ENCODE data around the gene SIMC1. TPM values are rescaled to one million over a fixed set of nuclear protein-coding genes. Genes with fewer than 3 reads are reported as not detected.
"Not testable (repeated sequence)": the region's sequence is repeated elsewhere in the genome, so short reads cannot be mapped to it uniquely, and the experiment has no call there.

SIMC1 gene
- total RNA-seq, 1 experiment from 2014 or later: 12.8 TPM

DNA sequence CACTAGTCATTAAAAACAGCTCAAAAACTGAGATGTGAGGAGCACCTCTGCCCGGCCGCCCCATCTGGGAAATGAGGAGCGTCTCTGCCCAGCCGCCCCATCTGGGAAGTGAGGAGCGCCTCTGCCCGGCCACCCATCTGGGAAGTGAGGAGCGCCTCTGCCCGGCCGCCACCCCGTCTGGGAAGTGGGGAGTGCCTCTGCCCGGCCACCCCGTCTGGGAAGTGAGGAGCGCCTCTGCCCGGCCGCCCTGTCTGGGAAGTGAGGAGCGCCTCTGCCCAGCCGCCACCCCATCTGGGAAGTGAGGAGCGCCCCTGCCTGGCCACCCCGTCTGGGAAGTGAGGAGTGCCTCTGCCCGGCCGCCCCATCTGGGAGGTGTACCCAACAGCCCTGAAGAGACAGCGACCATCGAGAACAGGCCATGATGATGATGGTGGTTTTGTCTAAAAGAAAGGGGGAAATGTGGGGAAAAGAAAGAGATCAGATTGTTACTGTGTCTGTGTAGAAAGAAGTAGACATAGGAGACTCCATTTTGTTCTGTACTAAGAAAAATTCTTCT is 23.7 kb upstream of the SIMC1 start:
- not testable (repeated sequence) for DNase-seq (ENCODE audit: extremely low read depth, low read depth)

DNA sequence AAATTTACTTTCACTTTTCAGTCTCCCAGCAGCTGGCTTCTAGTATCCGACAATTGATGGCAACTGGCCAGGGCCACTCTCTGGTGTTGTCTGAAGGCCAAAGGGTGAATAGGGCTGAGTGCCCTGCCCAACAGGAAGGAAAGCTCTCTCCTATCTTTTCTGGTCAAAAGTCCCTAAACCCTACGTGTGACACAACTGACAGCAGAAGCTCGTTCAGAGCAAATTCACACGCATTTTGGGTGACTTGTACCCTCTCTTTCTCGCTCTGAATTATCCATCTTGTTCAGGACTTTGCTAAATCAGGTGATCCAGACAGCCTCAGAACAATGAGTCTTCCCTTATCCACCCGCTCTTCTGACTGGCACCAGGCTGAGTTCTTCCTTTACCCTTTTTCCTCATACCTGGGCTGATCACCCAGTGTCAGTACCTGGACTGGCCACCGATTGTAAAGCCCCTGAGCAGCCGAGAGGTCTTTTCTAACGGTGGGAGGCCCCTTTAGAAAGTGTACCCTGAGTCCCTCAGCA is 21.8 kb upstream of the SIMC1 start:
- not testable (repeated sequence) for DNase-seq (ENCODE audit: extremely low read depth, low read depth)

GRCh38 chr5:176217188-176217729 is 21.0 kb upstream of the SIMC1 start:
- not testable (repeated sequence) for DNase-seq (ENCODE audit: extremely low read depth, low read depth)

GRCh38 chr5:176217764-176218163 is 20.5 kb upstream of the SIMC1 start:
- DNase-seq (ENCODE audit: extremely low read depth, low read depth): not testable (repeated sequence)

- not testable (repeated sequence) for DNase-seq (ENCODE audit: extremely low read depth, low read depth)
Observed at GRCh38 chr5:176222006-176222405, 16.2 kb upstream of the SIMC1 start.

GRCh38 chr5:176228358-176228757 is 9.9 kb upstream of the SIMC1 start:
- not testable (repeated sequence) for DNase-seq (ENCODE audit: extremely low read depth, low read depth)

GRCh38 chr5:176233253-176233652 is 5.0 kb upstream of the SIMC1 start:
- not testable (repeated sequence) for DNase-seq (ENCODE audit: extremely low read depth, low read depth)

DNA sequence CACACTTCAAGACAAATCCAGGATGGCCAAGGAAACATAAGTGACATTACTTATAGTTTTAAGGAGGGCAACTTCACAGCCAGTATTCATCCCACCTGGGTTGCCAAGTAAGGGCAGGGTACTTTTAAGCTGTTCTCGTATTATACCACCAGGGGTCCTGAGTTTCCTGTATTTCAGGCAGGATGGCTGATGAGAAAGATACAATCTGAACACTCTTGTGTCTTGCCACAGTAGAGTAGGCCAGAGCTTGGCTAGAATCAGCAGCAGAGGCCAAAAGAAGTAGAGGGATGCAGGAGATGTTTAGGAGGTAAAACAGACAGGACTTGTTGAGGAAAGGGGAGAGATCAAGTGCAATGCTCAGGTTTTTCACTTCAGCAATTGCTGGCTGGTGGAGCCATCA is 3.1 kb upstream of the SIMC1 start:
- peak; percentile 27 for DNase-seq (ENCODE audit: extremely low read depth, low read depth)

DNA sequence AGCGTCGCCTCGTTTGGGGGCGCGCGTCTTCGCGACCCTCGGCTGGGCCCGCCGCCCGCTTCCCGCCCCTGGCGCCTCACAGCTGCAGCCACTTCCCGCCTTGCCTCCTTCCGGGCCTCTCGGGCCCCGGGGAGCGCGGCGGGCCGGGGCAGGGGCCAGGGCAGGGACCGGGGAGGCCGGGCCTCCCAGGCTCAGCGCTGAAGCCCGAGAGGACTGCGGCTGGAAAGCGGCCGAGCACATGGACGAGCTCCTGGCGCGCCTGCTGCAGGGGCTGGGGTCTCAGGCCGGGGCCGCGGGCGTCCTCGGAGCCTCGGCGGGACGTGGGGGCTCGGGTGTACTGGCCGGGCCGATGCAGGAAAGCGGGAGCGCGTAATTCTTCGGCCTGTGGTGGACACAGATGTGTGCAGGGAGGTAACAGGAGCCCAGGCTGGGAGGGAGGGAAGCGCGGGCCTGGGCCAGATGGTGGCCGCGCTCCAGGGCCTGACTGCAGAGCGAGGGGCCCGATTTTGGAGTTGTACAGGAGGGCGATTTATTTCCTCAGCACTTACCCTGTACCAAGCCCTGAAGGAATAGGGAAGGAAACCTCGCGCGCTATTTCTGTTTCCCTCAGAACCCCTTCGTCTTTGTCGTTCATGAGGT is 540 bp downstream of the SIMC1 start:
- not testable (repeated sequence) for DNase-seq (ENCODE audit: extremely low read depth, low read depth)

- not testable (repeated sequence) for DNase-seq (ENCODE audit: extremely low read depth, low read depth)
Observed at GRCh38 chr5:176239304-176239703, 1.1 kb downstream of the SIMC1 start.

- not testable (repeated sequence) for DNase-seq (ENCODE audit: extremely low read depth, low read depth)
Observed at GRCh38 chr5:176244318-176244717, 6.1 kb downstream of the SIMC1 start.

- not testable (repeated sequence) for DNase-seq (ENCODE audit: extremely low read depth, low read depth)
Observed at GRCh38 chr5:176245074-176245473, 6.8 kb downstream of the SIMC1 start.

- not testable (repeated sequence) for DNase-seq (ENCODE audit: extremely low read depth, low read depth)
Observed at GRCh38 chr5:176245489-176245888, 7.3 kb downstream of the SIMC1 start.

- DNase-seq (ENCODE audit: extremely low read depth, low read depth): not testable (repeated sequence)
Observed at GRCh38 chr5:176250691-176251090, 12.5 kb downstream of the SIMC1 start.

GRCh38 chr5:176252171-176252570 is 13.9 kb downstream of the SIMC1 start:
- not testable (repeated sequence) for DNase-seq (ENCODE audit: extremely low read depth, low read depth)

- DNase-seq (ENCODE audit: extremely low read depth, low read depth): not testable (repeated sequence)
Observed at GRCh38 chr5:176253370-176254065, 15.3 kb downstream of the SIMC1 start.

DNA sequence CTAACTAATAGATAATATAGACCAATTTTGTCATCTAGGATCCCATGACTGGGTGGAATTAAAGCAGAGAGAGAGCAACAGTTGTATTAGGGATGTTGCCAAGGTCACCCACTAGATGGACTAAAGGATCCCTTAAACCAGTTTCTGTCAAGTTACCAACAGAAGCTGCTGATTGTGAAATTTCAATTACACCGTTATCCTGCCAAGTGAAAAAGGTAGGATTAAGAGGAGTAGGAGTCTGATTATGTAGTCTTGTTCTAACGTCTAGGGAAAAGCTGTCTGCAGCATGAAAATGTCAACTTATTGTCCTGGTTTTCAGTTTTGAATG is 15.8 kb downstream of the SIMC1 start:
- not testable (repeated sequence) for DNase-seq (ENCODE audit: extremely low read depth, low read depth)

DNA sequence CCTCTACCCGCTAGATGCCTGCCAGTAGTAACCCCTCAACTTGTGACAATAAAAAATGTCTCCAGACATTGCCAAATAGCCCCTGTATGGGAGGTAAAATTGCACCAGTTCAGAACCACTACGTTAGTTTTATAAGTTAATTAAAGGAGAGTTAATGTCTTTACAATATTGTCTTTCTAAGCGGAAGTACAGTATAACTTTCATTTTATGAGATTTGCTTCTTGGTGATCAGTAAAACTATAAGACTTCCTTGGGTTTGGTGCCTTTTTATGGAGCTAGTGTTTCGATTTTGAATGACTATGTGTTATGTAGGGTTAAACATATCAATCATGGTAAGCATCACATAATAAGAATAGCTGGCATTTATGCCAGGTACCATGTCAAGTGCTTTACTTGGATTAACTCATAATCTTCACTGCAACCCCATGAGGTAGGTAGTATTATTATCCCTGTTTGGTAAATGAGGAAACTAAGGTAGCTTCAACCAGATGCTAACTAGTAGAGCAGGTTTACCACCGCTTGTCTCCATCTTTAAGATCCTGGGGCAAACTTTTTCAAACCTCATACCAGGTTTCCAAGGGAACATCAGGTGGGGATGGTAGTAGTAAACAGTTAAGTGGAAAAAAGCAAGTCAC is 19.8 kb downstream of the SIMC1 start:
- DNase-seq (ENCODE audit: extremely low read depth, low read depth): not testable (repeated sequence)

DNA sequence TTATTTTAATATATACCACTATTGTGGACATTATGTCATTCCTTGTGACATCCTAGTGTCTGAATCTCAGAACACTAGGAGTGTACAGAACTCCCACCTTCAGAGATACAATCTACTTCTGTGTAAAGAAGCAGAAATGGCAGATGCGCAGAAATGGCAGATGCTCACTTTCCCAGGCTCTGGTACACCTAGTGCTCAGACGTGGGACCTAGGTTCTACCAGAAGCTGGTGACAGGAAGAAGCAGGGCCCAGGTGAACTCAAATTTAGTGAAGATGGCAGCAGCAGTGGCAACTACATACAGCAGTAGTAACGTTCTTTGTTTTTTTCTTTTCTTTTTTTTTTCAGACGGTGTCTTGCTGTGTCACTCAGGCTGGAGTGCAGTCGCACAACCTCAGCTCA is 22.5 kb downstream of the SIMC1 start:
- not testable (repeated sequence) for DNase-seq (ENCODE audit: extremely low read depth, low read depth)

DNA sequence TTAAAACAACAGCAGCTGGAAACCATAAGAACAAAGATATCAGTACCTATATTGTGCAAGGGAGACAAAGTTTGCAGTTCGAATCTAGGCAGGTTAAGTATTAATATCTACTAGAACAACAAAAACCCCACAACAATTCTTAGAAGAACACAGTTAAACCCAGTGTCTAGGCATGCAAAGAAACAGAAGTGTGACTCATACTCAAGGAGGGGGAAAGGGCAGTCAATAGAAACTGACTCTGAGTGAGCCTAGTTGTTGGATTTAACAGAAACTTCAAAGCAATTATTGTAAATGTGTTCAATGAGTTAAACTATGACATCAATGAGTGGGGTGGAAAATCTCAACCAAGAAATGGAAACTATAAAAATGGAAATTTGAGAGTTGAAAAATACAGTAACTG is 28.2 kb downstream of the SIMC1 start:
- not testable (repeated sequence) for DNase-seq (ENCODE audit: extremely low read depth, low read depth)

DNA sequence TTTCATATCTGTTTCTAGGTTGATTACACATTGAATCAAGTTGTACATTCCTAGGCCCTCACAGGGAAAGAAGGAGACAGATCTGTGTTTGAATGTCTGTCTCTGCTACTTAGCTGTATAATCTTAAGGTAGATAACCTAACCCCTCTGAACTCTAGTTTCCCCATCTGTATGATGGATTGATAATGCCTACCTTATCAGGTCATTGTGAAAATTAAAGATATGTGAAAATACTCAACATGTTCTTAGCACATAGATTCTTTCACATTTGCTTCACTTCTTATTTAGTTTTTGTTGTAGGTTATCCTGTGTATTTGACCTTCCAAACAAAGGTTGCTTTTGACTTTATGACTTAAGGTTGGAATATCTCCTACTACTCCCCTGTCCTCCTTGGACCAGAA is 50.8 kb downstream of the SIMC1 start:
- DNase-seq (ENCODE audit: extremely low read depth, low read depth): not testable (repeated sequence)
